AG09309 (cell line): ENCODE results near the gene SSBP2.

ENCODE experiments used
- DNase-seq: peaks from one replicate; pipeline ENCODE4 v3.0.0-alpha.2; 2010; ENCODE audit warnings: low read depth
- H3K4me3 ChIP-seq: 2 replicates; pipeline ENCODE4 v1.5.1; 2011; ENCODE audit warnings: mild to moderate bottlenecking, low read depth, low read length, moderate library complexity; ENCODE audit not compliant: control insufficient read depth
- CTCF ChIP-seq: IDR thresholded peaks from 2 replicates; pipeline ENCODE4 v1.5.1; 2011; ENCODE audit warnings: mild to moderate bottlenecking, low read depth, low read length, inconsistent platforms; ENCODE audit not compliant: insufficient read depth, control insufficient read depth; ENCODE audit errors: missing control alignments

SSBP2 gene

GRCh38 chr5:81751009-81751835 is at the start of gene SSBP2:
Gene SSBP2, minus strand, starts transcription at chr5:81751097. Its CDS starts 55 bp downstream, at chr5:81751042.
- DNase-seq = peak; percentile 96
- peak within 1 kb of the TSS; percentile 62 for H3K4me3 ChIP-seq
- TF ChIP-seq CTCF = no peak

GRCh38 chr5:81795666-81796065 is 44.8 kb upstream of the SSBP2 start:
- TF ChIP-seq CTCF = no peak
- H3K4me3 ChIP-seq = no peak overlapping the region
- no peak for DNase-seq

GRCh38 chr5:81794226-81794625 is 43.3 kb upstream of the SSBP2 start:
- H3K4me3 ChIP-seq = no peak overlapping the region
- TF ChIP-seq CTCF = no peak
- no peak for DNase-seq

- H3K4me3 ChIP-seq = no peak overlapping the region
- TF ChIP-seq CTCF = no peak
- no peak for DNase-seq
These were observed 39.4 kb upstream of the SSBP2 start for GRCh38 chr5:81790336-81790735.

GRCh38 chr5:81789033-81789432 is 38.1 kb upstream of the SSBP2 start:
- no peak for TF ChIP-seq CTCF
- no peak overlapping the region for H3K4me3 ChIP-seq
- no peak for DNase-seq

GRCh38 chr5:81788329-81788728 is 37.4 kb upstream of the SSBP2 start:
- H3K4me3 ChIP-seq = no peak overlapping the region
- no peak for DNase-seq
- TF ChIP-seq CTCF = no peak
